NB4 (cell line): ENCODE measurements around the gene PEDS1.

Experiments used
- DNase-seq: peaks from one replicate; pipeline ENCODE4 v3.0.0; 2010; ENCODE audit warnings: low read depth
- H3K4me3 ChIP-seq: one replicate; pipeline ENCODE4 v1.5.1; 2011; ENCODE audit warnings: mild to moderate bottlenecking, low read depth, low read length, moderate library complexity
- MYC ChIP-seq: IDR thresholded peaks from 2 replicates; pipeline ENCODE4 v1.6.1; 2011; ENCODE audit warnings: low read depth, low read length
- POLR2A ChIP-seq: IDR thresholded peaks from 2 replicates; pipeline ENCODE4 v1.6.1; 2011; ENCODE audit warnings: mild to moderate bottlenecking; ENCODE audit not compliant: insufficient read length; ENCODE audit errors: extremely low read depth
- TF ChIP-seq, protein P1 (sequence below): IDR thresholded peaks from one replicate; pipeline ENCODE4 v1.5.1; 2012; ENCODE audit warnings: low read depth, low read length
- TF ChIP-seq, protein P2 (sequence below): IDR thresholded peaks from 2 replicates; pipeline ENCODE4 v1.6.1; 2011; ENCODE audit warnings: low read depth, low read length

PEDS1 gene

DNA sequence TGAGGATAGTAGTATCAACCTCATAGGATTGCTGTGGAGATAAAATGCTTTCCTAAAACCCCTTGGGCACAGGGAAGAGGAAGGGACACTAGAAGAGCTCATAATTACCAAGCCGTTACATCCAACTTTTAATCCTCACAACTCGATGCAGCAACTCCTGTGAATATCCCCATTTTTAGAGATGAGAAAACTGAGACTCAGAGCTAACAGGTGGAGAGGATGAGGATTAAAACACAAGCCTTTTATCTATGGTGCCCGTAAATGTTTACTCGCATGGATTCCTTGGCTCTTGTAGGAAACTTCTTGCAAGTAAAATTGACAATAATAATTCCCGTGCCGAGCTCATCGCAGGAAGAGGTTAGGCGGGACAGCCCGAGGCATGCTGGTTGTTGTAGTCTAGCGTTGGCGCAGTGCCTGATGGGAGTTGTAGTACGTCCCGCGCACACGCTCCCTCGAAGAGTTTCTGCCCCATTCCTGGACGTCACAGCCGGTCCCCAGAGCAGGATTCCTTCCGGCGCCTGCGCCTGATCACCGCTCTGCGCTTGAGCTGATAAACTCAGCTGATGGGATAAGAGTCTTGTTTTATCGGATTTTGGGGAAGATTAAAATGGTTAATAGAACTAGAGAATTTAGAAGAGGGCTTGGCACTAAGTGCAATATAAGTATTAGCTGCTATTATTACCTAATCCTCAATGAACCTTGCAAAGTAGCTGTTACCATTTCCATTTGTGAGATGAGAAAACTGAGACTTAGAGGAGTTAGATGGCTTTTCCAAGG lies 37.7 kb downstream of the PEDS1 start:
- DNase-seq: peak; percentile 96
- TF ChIP-seq POLR2A (peak; percentile 78), MYC (peak; percentile 91)
- TF ChIP-seq, protein P1, sequence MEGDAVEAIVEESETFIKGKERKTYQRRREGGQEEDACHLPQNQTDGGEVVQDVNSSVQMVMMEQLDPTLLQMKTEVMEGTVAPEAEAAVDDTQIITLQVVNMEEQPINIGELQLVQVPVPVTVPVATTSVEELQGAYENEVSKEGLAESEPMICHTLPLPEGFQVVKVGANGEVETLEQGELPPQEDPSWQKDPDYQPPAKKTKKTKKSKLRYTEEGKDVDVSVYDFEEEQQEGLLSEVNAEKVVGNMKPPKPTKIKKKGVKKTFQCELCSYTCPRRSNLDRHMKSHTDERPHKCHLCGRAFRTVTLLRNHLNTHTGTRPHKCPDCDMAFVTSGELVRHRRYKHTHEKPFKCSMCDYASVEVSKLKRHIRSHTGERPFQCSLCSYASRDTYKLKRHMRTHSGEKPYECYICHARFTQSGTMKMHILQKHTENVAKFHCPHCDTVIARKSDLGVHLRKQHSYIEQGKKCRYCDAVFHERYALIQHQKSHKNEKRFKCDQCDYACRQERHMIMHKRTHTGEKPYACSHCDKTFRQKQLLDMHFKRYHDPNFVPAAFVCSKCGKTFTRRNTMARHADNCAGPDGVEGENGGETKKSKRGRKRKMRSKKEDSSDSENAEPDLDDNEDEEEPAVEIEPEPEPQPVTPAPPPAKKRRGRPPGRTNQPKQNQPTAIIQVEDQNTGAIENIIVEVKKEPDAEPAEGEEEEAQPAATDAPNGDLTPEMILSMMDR: no peak
- TF ChIP-seq, protein P2, sequence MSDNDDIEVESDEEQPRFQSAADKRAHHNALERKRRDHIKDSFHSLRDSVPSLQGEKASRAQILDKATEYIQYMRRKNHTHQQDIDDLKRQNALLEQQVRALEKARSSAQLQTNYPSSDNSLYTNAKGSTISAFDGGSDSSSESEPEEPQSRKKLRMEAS: peak; percentile 87
- peak overlapping the region; percentile 79 for H3K4me3 ChIP-seq

DNA sequence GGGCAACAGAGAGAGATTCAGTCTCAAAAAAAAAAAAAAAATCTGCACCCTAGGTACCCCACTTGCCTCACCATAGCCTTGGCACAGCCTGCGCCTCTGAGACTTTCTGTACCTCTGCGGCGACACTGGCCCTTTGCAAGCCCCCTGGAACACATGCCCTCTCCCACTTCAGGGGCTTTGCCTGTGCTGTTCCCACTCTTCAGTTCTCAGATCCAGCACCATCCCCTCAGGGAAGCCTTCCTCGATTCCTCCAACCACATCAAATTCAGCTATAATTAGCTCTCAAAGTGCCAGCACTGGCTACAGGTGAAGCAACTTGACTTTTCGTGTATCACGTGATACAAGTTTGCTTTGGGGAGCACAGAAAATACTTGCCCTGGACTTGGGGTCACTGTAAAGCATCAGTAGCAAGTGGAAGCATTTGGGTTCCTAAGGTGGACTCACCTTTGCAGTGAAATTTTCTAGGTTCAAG lies 38.4 kb downstream of the PEDS1 start:
- TF ChIP-seq, protein P2: no peak
- TF ChIP-seq POLR2A: no peak
- TF ChIP-seq MYC: no peak
- TF ChIP-seq, protein P1: no peak
- H3K4me3 ChIP-seq: peak overlapping the region; percentile 79
- DNase-seq: no peak

DNA sequence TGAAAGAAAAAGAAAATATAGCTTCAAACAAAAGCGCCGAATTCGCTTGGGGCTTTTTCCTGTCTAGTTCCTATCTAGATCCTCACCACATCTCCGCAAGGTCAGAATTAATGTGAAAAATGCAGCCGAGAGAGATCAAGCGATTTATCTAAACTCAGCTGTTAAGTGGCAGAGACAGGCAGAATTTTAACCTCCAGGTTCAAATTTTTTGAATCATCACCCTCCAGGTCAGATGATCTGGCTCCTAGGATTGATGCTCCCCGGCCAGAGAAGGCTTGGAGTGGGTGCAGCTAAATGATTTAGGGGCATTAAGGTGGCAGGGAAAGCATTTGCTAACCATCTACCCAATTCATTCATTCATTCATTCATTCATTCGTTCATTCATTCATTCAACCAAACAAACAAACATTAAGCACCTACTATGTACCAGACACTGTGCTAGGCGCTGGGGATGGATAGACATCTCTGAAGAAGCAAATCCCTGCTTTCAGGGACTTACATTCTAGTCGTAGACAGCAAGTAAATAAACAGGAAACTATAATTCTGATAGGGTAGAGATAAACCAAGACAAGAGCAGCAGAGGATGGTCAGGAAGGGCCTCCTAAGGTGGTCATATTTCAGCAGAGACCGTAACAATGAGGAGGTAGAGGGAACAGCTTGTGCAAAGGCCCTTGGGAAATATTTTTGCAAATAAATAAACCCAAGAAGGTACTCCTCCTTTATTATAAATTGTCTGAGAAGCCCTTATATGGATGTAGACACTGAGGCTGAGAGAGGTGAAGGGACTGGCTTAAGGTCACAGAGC lies 39.9 kb downstream of the PEDS1 start:
- TF ChIP-seq, protein P1: no peak
- no peak for TF ChIP-seq MYC
- no peak for TF ChIP-seq POLR2A
- TF ChIP-seq, protein P2: no peak
- H3K4me3 ChIP-seq: peak overlapping the region; percentile 91
- DNase-seq: no peak

DNA sequence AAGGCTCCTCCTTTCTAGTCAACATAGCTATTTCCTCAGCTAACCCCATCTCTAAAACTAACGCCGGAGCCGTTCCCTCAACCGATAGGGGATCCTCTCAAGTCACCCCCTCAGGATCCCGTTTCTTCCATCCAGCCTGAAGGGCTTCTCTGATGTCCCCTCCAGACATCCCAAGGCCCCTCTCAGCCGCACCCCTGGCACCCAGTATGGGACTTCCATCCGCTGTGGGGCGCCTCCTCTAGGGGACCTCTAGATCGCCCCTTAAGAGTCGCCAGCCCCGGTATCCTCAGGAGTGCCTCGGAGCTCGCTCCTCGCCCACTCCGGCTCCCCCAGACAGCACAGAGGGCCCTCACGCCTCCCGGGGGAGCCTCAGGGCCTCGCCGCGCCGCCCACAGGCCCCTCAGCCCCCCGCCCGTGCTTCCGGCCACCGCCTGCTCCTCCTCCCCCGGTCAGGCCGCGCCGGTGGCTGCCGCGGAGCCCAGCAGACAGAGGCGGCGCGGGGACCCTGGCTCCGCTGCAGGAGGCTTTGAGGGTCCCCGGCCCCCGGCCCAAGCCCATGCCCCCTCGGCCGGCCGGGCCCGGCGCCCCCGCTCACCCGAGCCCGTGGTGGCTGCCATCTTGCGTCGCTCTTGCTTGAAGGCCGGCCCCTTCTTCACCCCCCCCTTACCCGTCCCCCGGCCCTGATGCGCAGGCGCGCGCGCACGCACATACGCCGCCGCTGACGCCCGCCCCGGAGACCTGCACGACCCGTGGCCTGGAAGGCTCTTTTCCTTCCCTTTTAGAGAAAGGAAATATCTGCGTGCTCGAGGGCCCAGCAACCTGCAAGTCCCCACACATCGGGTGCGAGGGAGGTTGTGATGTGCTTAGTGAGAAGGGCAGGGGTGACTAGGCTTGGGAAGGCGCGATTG lies 40.8 kb downstream of the PEDS1 start, which contains the start of gene UBE2V1:
Gene UBE2V1 (minus strand): TSS at position 639 of the 908 bp plus-strand sequence. CDS start 22 bp downstream, at position 617.
- peak; percentile 96 for DNase-seq
- TF ChIP-seq, protein P1: peak; percentile 17
- TF ChIP-seq POLR2A: peak; percentile 89
- peak; percentile 82 for TF ChIP-seq MYC
- TF ChIP-seq, protein P2: peak; percentile 78
- peak within 1 kb of the TSS; percentile 91 for H3K4me3 ChIP-seq

DNA sequence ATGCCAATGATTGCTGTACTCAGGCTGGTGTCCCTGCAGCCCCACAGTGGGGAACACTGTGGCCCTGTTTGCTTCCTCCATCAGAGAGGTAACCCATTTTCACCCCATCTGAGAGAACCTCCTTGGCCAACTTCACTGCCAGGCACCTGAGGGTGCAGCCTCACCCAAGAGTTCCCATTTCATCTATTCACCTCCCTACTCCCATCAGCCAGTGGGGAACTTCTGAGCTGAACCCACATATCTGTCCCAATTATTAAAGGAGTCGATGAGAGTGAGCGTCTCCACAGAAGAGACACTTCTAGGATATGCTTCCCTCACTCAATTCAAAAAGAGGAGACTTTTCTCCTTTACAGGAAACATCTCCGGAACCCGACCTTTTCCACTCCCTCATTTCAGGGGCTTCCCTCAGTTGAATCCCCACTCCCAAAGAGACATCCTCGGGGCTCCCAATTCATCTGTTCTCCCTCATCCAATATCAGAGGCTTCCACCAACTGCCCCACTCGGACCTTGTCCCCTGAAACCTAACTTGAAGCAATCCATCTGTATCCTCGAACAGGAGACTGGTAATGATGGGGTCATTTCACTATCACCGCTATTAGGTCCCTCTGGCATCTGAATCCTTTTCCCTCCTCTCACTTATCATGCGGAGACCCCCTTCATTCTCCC lies 41.6 kb downstream of the PEDS1 start:
- DNase-seq: no peak
- TF ChIP-seq, protein P2: no peak
- TF ChIP-seq POLR2A: no peak
- no peak for TF ChIP-seq MYC
- TF ChIP-seq, protein P1: no peak
- peak overlapping the region; percentile 91 for H3K4me3 ChIP-seq
